NCI-H2107 treated with DMSO at 0.1 percent for 48 hours (cell line): ENCODE data around the gene WWC1.

Experiments
- DNase-seq: peaks from one replicate; lab custom pipeline; 2025; ENCODE audit not compliant: unreplicated experiment; lab: John Stamatoyannopoulos, UW

WWC1 gene

GRCh38 chr5:168291342-168291963 lies at the start of gene WWC1:
Gene WWC1 (plus strand): TSS chr5:168291645. CDS start chr5:168292153, 508 bp downstream.
- DNase-seq: peak; percentile 19

GRCh38 chr5:168244838-168245559 lies 46.4 kb upstream of the WWC1 start:
- DNase-seq: no peak

DNA sequence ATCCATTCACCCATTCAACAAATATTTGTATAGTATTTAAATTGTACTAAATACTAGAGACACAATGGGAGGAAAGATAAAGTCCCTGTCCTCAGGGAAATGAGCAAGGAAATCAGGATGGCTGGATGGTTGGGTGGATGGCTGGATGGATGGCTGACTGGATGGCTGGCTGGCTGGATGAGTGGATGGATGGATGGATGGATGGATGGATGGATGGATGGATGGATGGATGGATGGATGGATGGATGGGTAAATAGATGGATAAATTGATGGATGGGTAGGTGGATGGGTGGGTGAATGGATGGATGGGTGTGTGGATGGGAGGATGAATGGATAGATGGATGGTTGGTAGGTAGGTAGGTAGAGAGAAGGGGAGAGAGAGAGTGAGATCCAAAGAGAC lies 41.5 kb upstream of the WWC1 start:
- DNase-seq: no peak

- no peak for DNase-seq
These were observed 40.2 kb upstream of the WWC1 start for GRCh38 chr5:168251259-168251658.

DNA sequence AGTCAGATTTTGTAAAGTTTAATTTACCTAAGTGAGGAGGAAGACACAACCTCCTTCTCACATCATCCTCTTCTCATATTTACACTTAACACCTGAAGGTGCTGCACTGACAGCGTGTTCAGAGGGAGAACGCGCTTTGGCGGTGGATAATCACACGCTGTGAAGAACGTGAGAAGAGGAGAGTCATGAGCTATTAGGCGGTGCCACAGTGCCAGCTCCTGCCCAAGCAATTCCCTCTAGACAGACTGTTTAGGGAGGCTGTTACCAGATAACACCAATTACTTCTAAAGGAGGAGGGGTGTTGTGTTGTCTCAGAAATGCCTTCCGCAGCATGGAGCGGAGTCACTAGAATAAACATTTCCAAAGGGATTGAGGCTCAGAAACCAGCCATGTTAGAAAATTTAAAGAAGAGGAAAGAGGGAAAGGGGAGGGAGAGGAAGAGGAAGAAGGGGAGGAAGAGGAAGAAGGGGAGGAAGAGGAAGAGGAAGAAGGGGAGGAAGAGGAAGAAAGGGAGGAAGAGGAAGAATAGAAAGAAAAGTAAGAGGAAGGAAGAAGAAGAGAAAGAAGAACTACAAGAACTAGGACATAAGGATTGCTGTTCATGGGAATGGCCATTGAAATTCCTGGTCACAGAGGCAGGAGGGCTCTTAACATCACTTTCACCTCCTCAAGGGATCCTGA lies 37.3 kb upstream of the WWC1 start:
- peak; percentile 16 for DNase-seq

GRCh38 chr5:168260353-168261226 lies 30.9 kb upstream of the WWC1 start:
- peak; percentile 49 for DNase-seq

- DNase-seq: no peak
These were observed 30.2 kb upstream of the WWC1 start for GRCh38 chr5:168261227-168261571.

DNA sequence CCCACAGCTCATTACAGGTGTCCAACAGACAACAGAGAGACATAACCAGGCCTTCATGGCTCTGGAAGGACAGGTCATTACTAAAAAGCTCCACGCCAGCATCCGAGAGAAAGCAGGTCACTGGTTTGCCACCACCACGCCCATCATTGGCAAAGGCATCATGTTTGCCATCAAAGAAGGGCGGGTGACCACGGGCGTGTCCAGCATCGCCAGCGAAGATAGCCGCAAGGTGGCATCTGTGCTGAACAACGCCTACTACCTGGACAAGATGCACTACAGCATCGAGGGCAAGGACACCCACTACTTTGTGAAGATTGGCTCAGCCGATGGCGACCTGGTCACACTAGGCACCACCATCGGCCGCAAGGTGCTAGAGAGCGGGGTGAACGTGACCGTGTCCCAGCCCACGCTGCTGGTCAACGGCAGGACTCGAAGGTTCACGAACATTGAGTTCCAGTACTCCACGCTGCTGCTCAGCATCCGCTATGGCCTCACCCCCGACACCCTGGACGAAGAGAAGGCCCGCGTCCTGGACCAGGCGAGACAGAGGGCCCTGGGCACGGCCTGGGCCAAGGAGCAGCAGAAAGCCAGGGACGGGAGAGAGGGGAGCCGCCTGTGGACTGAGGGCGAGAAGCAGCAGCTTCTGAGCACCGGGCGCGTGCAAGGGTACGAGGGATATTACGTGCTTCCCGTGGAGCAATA lies 29.3 kb upstream of the WWC1 start:
- DNase-seq: no peak

DNA sequence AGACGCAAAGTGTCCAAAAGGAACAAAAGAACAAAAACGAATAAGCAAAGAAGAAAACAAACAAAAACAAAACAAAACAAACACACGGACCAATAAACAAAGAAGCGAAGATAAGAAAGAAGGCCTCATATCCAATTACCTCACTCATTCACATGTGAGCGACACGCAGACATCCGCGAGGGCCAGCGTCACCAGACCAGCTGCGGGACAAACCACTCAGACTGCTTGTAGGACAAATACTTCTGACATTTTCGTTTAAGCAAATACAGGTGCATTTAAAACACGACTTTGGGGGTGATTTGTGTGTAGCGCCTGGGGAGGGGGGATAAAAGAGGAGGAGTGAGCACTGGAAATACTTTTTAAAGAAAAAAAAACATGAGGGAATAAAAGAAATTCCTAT lies 28.3 kb upstream of the WWC1 start:
- DNase-seq: no peak

DNA sequence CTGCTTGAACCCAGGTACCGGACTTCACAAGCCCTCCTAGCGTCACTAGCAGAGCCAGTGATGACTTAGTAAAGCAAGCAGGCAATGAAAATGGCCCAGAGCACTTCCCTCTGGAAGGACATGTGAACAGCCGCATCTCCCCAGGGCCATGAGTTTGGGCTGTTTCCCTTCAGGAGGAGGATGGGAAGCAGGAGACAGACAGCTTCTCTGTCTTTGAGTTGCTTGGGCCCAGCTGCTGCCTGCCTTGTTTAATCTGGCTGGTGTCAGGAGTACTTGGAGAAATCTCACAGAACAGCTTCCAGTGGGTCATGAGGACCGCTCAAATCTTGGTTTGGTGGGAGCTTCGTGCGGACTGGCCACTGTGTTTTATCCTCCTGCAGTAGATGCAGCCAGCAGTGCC lies 25.4 kb upstream of the WWC1 start:
- DNase-seq: no peak

GRCh38 chr5:168268949-168269936 lies 22.2 kb upstream of the WWC1 start:
- peak; percentile 59 for DNase-seq

DNA sequence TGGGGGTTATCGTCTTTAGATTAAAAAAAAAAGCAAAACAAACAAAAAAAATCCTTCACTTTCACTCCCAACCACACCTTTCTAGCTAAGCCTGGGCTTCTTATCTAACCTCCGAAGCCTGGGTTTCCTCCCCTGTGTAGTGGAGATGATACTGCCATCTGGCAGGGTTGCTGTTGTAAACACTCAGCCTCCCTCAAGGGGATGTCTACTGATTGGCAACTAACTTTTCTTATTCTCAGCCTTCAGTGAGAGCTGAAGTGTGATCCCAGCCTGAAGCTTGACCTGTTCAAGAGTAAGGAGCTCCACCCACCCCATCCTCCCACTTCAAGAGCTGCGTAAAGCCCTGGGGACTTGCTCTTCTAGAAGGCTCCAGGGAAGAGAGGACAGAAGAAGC lies 21.5 kb upstream of the WWC1 start:
- no peak for DNase-seq

DNA sequence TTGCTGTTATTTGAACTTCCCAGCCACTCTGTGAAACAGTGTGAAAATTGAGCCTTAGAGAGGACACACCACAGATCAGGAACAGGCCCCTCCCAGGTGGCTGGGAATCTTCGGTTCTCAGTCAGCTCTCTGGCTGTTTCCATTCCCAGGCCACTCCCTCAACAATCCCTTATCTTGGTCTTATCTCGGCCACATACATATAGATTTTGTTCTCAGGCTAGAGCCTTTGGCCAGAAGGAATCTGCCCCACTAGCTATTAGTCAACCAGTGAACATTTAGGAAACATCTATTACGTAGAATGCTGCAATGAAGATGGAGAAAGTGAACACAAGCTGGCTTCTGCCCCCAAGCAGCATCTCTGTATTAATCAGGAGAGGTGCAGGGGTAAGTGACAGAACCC lies 21.0 kb upstream of the WWC1 start:
- no peak for DNase-seq

DNA sequence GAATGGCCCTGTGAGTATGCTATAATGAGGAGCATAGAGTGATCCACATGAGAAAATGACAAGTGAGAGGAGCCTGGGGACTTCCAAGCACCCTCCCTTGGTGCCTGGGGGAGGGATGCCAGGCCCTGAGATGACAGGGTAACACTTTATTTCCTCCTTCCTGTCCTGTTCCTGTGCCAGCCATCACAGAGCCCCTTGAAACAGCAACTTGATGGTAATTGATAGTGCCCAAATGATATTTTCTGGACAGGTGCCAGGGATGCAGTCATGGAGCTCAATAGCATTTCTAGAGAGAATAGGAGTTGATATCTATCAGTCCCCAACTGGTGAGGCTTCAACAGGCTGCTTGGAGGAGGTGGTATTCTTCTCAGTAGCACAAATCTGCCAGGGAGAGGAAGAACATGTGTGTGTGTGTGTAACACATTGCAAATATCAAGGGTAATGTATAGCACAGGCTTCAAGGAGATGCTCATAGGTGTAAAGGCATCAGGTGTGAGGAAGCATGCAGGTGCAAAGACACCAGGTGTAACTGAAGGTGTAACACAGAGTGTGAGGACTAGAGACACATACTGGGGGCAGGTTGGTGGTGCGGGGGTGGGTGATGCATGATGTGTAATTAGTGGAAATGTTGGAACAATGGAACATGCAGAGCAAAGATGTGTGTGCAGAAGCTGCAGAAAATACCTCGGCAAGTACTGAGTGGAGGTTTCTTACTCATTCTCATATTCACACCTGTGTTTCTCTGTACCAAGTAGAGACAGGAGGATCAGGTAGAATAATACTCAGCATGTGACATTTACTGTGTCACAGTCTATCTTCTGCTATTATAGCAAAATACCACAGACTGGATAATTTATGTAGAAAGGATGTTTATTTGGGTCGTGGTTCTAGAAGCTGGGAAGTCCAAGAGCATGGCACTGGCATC lies 18.1 kb upstream of the WWC1 start:
- no peak for DNase-seq

- no peak for DNase-seq
These were observed 17.0 kb upstream of the WWC1 start for GRCh38 chr5:168274406-168274805.

DNA sequence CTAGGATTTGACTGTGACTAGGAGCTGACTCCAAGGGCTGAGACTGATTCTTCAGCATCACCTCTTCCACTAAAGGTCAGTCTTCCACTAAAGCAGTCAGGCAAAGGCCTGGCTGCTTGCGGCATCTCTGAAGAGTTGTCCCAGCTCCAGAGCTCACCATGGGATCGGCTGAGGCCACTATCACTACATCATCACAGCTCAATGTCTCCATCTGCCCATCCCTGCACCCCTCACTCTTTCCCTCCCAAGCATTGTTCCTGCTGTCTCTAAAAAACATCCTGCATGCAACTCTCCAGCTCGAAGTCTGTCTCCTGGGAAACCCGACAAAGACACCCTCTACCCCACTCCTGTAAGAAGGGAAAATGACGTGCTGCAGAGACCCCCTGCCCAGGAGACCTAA lies 15.5 kb upstream of the WWC1 start:
- no peak for DNase-seq

DNA sequence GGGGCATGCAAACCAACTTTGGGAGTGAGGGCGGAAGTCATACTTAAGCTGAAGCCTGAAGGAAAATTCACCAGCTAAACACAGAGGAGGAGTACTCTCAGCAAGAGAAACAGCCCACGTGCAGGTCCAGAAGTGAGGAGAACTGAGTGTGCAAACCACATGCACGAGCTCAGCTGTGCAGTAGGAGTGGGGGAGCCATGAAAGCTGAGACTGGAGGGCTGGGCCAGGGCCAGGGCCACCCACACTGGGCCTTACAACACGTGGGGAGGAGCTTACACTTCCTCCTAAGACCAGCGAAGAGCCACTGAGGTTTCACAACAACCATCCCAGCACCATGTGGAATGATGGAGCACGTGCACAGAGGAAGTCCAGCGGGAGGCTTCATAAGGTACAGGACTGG lies 9.3 kb upstream of the WWC1 start:
- DNase-seq: no peak

DNA sequence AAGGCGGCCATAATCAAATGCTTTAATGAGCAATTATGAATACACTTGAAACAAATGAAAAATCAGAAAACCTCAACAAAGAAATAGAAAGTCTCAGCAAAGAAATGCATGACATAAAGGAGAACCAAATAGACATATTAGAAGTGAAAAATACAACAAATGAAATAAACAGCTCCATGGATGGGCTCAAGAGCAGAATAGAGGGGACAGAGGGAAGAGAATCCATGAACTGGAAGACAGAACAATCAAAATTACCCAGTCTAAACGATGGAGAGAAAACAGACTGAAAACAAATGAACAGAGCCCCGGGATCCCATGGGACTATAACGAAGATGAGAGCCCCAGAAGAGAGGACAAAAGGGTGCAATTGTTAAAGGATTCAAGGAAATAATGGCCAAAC lies 6.6 kb upstream of the WWC1 start:
- no peak for DNase-seq

- DNase-seq: no peak
These were observed 5.7 kb upstream of the WWC1 start for GRCh38 chr5:168285696-168286095.
